ENCODE data around the gene SNN.

The SNN gene

GRCh38 chr16:11675561-11676511 lies 7.6 kb downstream of the SNN start:
- no peak for DNase-seq
- in situ Hi-C loops (cut with MboI; ENCODE audit: low pct_unique_long_range_greater_than_20kb, low sequenced_read_pairs), result loop anchor here (25.0 kb wide), 1 partner anchor 714 kb away; no protein-coding TSS in a partner anchor

GRCh38 chr16:11676799-11677198 lies 8.5 kb downstream of the SNN start:
- DNase-seq, result no peak
- in situ Hi-C loops (cut with MboI; ENCODE audit: low pct_unique_long_range_greater_than_20kb, low sequenced_read_pairs), result loop anchor here (25.0 kb wide), 1 partner anchor 714 kb away; no protein-coding TSS in a partner anchor

GRCh38 chr16:11677451-11677951 lies 9.2 kb downstream of the SNN start:
- in situ Hi-C loops (cut with MboI; ENCODE audit: low pct_unique_long_range_greater_than_20kb, low sequenced_read_pairs), result loop anchor here (25.0 kb wide), 1 partner anchor 715 kb away; no protein-coding TSS in a partner anchor
- DNase-seq, result no peak

- DNase-seq, result no peak
- in situ Hi-C loops (cut with MboI; ENCODE audit: low pct_unique_long_range_greater_than_20kb, low sequenced_read_pairs), result loop anchor here (25.0 kb wide), 1 partner anchor 716 kb away; no protein-coding TSS in a partner anchor
Measured at GRCh38 chr16:11677959-11678881, 10.0 kb downstream of the SNN start.

- DNase-seq, result no peak
- in situ Hi-C loops (cut with MboI; ENCODE audit: low pct_unique_long_range_greater_than_20kb, low sequenced_read_pairs), result loop anchor here (25.0 kb wide), 1 partner anchor 717 kb away; no protein-coding TSS in a partner anchor
Measured at GRCh38 chr16:11679250-11679649, 11.0 kb downstream of the SNN start.

GRCh38 chr16:11679941-11680911 lies 12.0 kb downstream of the SNN start:
- no peak for DNase-seq
- in situ Hi-C loops (cut with MboI; ENCODE audit: low pct_unique_long_range_greater_than_20kb, low sequenced_read_pairs), result loop anchor here (25.0 kb wide), 1 partner anchor 718 kb away; no protein-coding TSS in a partner anchor

- in situ Hi-C loops (cut with MboI; ENCODE audit: low pct_unique_long_range_greater_than_20kb, low sequenced_read_pairs), result loop anchor here (25.0 kb wide), 1 partner anchor 719 kb away; no protein-coding TSS in a partner anchor
- no peak for DNase-seq
Measured at GRCh38 chr16:11681556-11681955, 13.3 kb downstream of the SNN start.

- in situ Hi-C loops (cut with MboI; ENCODE audit: low pct_unique_long_range_greater_than_20kb, low sequenced_read_pairs), result loop anchor here (25.0 kb wide), 1 partner anchor 720 kb away; no protein-coding TSS in a partner anchor
- DNase-seq, result no peak
Measured at GRCh38 chr16:11681976-11682654, 13.9 kb downstream of the SNN start.

- DNase-seq, result no peak
- in situ Hi-C loops (cut with MboI; ENCODE audit: low pct_unique_long_range_greater_than_20kb, low sequenced_read_pairs), result loop anchor here (25.0 kb wide), 1 partner anchor 720 kb away; no protein-coding TSS in a partner anchor
Measured at GRCh38 chr16:11682655-11683096, 14.4 kb downstream of the SNN start.

GRCh38 chr16:11683145-11683544 lies 14.9 kb downstream of the SNN start:
- in situ Hi-C loops (cut with MboI; ENCODE audit: low pct_unique_long_range_greater_than_20kb, low sequenced_read_pairs), result loop anchor here (25.0 kb wide), 1 partner anchor 721 kb away; no protein-coding TSS in a partner anchor
- no peak for DNase-seq

- DNase-seq, result no peak
- in situ Hi-C loops (cut with MboI; ENCODE audit: low pct_unique_long_range_greater_than_20kb, low sequenced_read_pairs), result loop anchor here (25.0 kb wide), 1 partner anchor 722 kb away; no protein-coding TSS in a partner anchor
Measured at GRCh38 chr16:11684231-11685025, 16.2 kb downstream of the SNN start.

- no peak for DNase-seq
- in situ Hi-C loops (cut with MboI; ENCODE audit: low pct_unique_long_range_greater_than_20kb, low sequenced_read_pairs), result loop anchor here (25.0 kb wide), 1 partner anchor 724 kb away; no protein-coding TSS in a partner anchor
Measured at GRCh38 chr16:11685844-11686618, 17.8 kb downstream of the SNN start.

- no peak for DNase-seq
- in situ Hi-C loops (cut with MboI; ENCODE audit: low pct_unique_long_range_greater_than_20kb, low sequenced_read_pairs), result loop anchor here (25.0 kb wide), 1 partner anchor 725 kb away; no protein-coding TSS in a partner anchor
Measured at GRCh38 chr16:11686713-11687380, 18.6 kb downstream of the SNN start.

GRCh38 chr16:11687601-11688519 lies 19.6 kb downstream of the SNN start:
- in situ Hi-C loops (cut with MboI; ENCODE audit: low pct_unique_long_range_greater_than_20kb, low sequenced_read_pairs), result loop anchor here (25.0 kb wide), 1 partner anchor 726 kb away; no protein-coding TSS in a partner anchor
- no peak for DNase-seq
